Measurements from ENCODE around the gene ANTXR1.

The ANTXR1 gene

DNA sequence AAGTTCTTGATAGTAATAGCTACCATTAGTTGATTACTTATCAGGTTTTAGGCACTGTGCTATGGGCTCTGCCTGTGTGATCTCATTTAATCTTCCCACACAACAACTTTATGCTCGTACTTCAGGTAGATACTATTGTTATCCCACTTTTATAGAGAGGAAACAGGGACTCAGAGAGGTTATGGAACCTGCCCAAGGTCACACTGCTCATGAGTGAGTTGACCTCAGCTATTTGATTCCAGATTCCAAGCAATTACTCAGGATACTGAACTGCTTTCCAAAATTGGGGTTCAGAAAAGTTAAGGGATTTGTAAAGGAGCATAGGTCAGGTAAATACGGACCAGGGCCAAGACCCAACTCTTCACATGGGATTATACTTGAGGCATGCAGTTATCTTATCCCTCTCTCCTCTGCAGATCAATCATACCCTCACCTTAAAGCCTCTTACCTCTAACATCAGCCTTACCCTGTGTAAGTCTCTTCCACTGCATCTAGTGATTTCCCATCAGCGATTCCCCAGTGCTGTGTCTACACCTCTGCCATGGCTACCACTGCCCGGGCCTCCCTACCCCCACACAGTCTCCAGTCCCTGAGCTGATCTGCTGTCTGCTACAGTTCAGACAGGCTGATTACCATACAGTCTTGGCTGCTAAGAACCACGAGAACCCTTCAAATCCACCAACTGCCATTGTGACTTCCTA lies 74.4 kb downstream of the ANTXR1 start:
- no peak for TF ChIP-seq JUND (IDR thresholded peaks at IDR 0.05; ENCODE audit: low read depth)
- DNase-seq (ENCODE audit: low read depth in 1 of 2, low spot score in 1 of 2): no peak
- in situ Hi-C loops (cut with HindIII; ENCODE audit: low pct_unique_long_range_greater_than_20kb, low sequenced_read_pairs): no loop called here

GRCh38 chr2:69087912-69088240 lies 74.9 kb downstream of the ANTXR1 start:
- no peak for TF ChIP-seq JUND (IDR thresholded peaks at IDR 0.05; ENCODE audit: low read depth)
- no peak for DNase-seq (ENCODE audit: low read depth in 1 of 2, low spot score in 1 of 2)
- in situ Hi-C loops (cut with HindIII; ENCODE audit: low pct_unique_long_range_greater_than_20kb, low sequenced_read_pairs): no loop called here

- in situ Hi-C loops (cut with HindIII; ENCODE audit: low pct_unique_long_range_greater_than_20kb, low sequenced_read_pairs): no loop called here
- DNase-seq (ENCODE audit: low read depth in 1 of 2, low spot score in 1 of 2): no peak
- no peak for TF ChIP-seq JUND (IDR thresholded peaks at IDR 0.05; ENCODE audit: low read depth)
Measured at GRCh38 chr2:69088466-69088865, 75.5 kb downstream of the ANTXR1 start.

- DNase-seq (ENCODE audit: low read depth in 1 of 2, low spot score in 1 of 2): peak in 1 of 2 experiments; percentile 5
- TF ChIP-seq JUND (IDR thresholded peaks at IDR 0.05; ENCODE audit: low read depth): no peak
- in situ Hi-C loops (cut with HindIII; ENCODE audit: low pct_unique_long_range_greater_than_20kb, low sequenced_read_pairs): no loop called here
Measured at GRCh38 chr2:69089266-69089665, 76.3 kb downstream of the ANTXR1 start.

- in situ Hi-C loops (cut with HindIII; ENCODE audit: low pct_unique_long_range_greater_than_20kb, low sequenced_read_pairs): no loop called here
- DNase-seq (ENCODE audit: low read depth in 1 of 2, low spot score in 1 of 2): no peak
Measured at GRCh38 chr2:69089998-69090397, 77.0 kb downstream of the ANTXR1 start.

GRCh38 chr2:69090820-69091219 lies 77.8 kb downstream of the ANTXR1 start:
- DNase-seq (ENCODE audit: low read depth in 1 of 2, low spot score in 1 of 2): no peak
- in situ Hi-C loops (cut with HindIII; ENCODE audit: low pct_unique_long_range_greater_than_20kb, low sequenced_read_pairs): no loop called here
- no peak for TF ChIP-seq JUND (IDR thresholded peaks at IDR 0.05; ENCODE audit: low read depth)

More at GRCh38 chr2:69089998-69090397, 77.0 kb downstream of the ANTXR1 start:
- TF ChIP-seq JUND (IDR thresholded peaks at IDR 0.05; ENCODE audit: low read depth): no peak

DNA sequence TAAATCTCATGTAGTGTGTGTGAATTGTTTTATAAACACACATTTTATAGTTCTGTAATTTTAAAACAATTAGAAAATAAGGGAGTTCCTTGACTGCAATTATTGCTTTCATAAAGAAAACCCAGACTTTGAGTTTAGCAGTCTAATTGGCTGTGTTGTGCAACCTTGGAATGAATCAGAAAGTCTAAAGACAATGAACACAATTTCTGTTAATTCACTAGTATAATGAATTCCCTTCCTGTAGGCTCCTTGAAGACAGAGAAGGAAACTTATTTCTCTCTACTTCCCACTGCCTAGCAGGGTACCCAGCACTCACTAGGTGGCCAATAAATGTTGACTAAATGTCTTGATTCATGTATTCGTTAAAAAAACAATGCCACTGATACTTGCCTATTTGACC lies 79.9 kb downstream of the ANTXR1 start:
- no peak for DNase-seq (ENCODE audit: low read depth in 1 of 2, low spot score in 1 of 2)
- no peak for TF ChIP-seq JUND (IDR thresholded peaks at IDR 0.05; ENCODE audit: low read depth)
- in situ Hi-C loops (cut with HindIII; ENCODE audit: low pct_unique_long_range_greater_than_20kb, low sequenced_read_pairs): no loop called here

DNA sequence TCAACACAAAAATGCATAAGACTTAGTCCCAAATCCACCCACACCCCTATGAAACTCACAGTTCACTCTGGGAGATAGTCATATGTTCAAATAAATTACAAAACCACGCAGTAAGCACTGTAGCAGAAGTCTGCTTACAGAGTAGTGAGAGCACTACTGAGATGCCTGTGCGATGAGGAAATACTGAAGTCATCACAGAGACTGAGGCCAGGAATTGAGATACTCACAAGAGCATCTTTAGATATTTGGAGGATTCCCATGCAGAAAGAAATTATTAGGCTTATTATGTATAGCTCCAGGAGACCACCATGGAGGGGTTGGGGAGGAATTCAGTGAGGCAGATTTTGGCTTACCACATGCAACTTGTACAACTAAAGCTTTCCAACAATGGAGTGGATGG lies 82.3 kb downstream of the ANTXR1 start:
- no peak for DNase-seq (ENCODE audit: low read depth in 1 of 2, low spot score in 1 of 2)
- in situ Hi-C loops (cut with HindIII; ENCODE audit: low pct_unique_long_range_greater_than_20kb, low sequenced_read_pairs): no loop called here
- TF ChIP-seq JUND (IDR thresholded peaks at IDR 0.05; ENCODE audit: low read depth): no peak

- in situ Hi-C loops (cut with HindIII; ENCODE audit: low pct_unique_long_range_greater_than_20kb, low sequenced_read_pairs): no loop called here
- no peak for DNase-seq (ENCODE audit: low read depth in 1 of 2, low spot score in 1 of 2)
- TF ChIP-seq JUND (IDR thresholded peaks at IDR 0.05; ENCODE audit: low read depth): no peak
Measured at GRCh38 chr2:69096326-69097095, 83.5 kb downstream of the ANTXR1 start.

GRCh38 chr2:69097148-69097610 lies 84.2 kb downstream of the ANTXR1 start:
- DNase-seq (ENCODE audit: low read depth in 1 of 2, low spot score in 1 of 2): no peak
- no peak for TF ChIP-seq JUND (IDR thresholded peaks at IDR 0.05; ENCODE audit: low read depth)
- in situ Hi-C loops (cut with HindIII; ENCODE audit: low pct_unique_long_range_greater_than_20kb, low sequenced_read_pairs): no loop called here

GRCh38 chr2:69097891-69098655 lies 85.1 kb downstream of the ANTXR1 start:
- in situ Hi-C loops (cut with HindIII; ENCODE audit: low pct_unique_long_range_greater_than_20kb, low sequenced_read_pairs): no loop called here
- no peak for DNase-seq (ENCODE audit: low read depth in 1 of 2, low spot score in 1 of 2)
- no peak for TF ChIP-seq JUND (IDR thresholded peaks at IDR 0.05; ENCODE audit: low read depth)

DNA sequence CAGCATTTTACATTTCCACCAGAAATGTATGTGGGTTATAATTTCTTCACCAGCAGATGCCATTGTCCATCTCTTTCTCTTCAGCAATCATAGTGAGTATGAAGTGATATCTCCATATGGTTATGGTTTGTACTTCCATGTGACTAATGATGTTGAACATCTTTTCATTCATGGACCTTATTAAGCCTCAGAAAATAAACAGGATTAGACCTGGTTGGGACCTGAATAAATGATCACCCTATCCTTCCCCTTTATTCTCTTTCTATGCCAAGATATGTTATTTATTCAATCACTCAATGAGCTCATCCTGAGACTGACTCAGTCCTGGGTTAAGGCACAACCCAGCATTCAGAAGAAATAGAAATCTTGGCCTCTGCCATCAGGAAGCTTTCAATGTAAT lies 86.6 kb downstream of the ANTXR1 start:
- TF ChIP-seq JUND (IDR thresholded peaks at IDR 0.05; ENCODE audit: low read depth): no peak
- in situ Hi-C loops (cut with HindIII; ENCODE audit: low pct_unique_long_range_greater_than_20kb, low sequenced_read_pairs): no loop called here

DNA sequence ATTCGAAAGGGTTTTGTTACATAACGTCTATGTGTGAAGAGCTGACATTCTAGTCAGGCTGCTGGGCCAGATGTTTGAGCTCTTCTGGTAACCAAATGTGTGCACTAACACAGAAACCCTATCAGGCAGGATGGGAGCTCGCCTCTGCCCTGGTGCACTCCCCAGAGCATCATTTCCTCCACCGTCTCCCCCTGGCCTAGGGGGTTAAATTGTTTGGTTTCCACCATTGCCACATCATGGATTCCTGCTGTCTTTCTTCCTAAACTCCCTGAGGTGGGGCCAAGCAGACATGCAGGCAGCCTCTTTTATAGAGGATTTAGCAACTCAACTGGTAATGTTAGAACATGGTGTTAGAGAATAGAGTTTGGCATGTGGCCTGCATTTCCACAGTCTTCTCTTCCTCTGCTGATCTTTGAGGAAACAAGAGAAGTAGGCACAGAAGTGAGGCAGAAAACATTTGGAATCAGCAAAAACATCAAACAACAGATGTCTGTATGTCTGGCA lies 87.3 kb downstream of the ANTXR1 start:
- TF ChIP-seq JUND (IDR thresholded peaks at IDR 0.05; ENCODE audit: low read depth): no peak
- DNase-seq (ENCODE audit: low read depth in 1 of 2, low spot score in 1 of 2): no peak
- in situ Hi-C loops (cut with HindIII; ENCODE audit: low pct_unique_long_range_greater_than_20kb, low sequenced_read_pairs): no loop called here

More for the DNA sequence above, 86.6 kb downstream of the ANTXR1 start:
- no peak for DNase-seq (ENCODE audit: low read depth in 1 of 2, low spot score in 1 of 2)
